Measurements from ENCODE around the gene TMEM163.
"Not testable (repeated sequence)": the region's sequence is repeated elsewhere in the genome, so short reads cannot be mapped to it uniquely, and the experiment has no call there.

The TMEM163 gene

DNA sequence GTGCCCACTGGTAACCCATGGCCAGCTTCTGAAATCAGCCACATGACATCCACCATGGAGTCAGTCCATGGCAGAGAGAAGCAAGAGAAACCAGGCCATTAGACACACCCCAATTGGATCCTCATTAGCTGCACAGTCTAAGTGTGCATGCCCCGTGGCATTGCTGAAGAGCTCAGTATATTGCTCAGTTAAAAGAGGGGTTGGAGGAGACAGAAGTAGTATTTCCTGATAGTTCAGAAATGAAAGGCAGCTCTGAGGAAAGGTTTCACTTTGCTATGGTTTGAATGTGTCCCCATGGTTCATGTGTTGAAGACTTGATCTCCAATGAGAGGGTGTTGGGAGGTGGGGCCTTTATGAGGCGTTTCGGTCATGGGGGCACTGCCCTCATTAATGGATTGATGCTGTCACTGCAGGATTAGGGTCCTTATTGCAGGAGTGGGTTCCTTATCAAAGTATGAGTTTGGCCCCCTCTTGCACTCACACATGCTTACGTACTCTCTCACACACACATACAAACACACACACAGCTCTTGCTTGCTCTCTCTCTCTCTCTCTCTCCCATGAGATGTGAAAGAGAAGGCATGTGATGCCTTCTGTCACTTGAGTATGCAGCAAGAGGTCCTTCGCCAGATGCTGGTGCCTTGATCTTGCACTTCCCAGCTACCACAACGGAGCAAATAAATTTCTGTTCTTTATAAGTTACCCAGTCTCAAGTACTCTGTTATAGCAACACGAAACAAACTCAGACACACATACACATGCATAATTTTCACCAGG, 58.0 kb downstream of the TMEM163 start:
- DNase-seq: no peak

DNA sequence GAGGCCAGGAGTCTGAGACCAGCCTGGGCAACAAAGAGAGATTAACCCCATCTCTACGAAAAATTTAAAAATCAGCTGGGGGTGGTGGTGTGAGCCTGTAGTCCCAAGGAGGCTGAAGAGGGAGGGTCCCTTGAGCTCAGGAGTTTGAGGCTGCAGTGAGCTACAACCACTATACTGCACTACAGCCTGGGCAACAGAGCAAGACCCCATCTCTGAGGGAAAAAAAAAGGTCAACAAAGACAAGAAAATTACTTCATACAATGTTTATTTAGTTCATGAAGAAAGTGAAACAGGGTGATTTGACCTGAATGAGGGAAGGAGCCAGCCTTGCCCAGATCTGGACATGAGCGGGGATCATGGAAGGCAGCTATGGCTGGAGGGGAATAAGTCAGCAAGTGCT, 59.1 kb downstream of the TMEM163 start:
- DNase-seq: no peak

DNA sequence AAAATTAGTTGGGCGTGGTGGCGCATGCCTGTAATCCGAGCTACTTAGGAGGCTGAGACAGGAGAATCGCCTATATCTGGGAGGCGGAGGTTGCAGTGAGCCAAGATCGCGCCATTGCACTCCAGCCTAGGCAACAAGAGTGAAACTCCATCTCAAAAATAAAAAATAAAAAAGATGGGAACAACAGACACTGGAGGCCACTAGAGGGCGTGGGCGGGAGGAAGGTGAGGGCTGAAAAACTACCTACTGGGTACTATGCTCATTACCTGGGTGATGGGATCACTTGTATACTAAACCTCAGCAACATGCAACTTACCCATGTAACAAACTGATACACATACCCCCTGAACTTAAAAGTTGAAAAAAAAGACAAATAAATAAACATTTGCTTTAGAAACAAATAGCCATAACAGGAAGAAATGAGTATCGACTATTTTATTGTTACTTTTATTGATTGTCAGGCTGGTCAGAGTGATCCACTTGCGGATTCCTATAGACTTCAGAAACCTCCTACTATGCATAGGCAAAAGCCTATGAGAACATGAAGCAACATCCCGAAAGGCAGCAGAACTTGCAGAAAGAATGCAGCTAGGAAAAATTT, 61.0 kb downstream of the TMEM163 start:
- no peak for DNase-seq

DNA sequence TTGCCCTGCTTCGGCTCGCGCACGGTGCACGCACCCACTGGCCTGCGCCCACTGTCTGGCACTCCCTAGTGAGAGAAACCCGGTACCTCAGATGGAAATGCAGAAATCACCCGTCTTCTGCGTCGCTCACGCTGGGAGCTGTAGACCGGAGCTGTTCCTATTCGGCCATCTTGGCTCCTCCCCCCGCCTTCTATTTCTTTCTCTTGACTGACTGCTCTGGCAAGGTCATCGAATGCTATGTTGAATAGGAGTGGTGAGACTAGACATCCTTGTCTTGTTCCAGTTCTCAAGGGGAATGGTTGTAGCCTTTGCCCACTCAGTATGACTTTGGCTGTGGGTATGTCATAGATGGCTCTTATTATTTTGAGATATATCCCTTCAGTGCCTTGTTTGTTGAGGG, 62.4 kb downstream of the TMEM163 start:
- DNase-seq: not testable (repeated sequence)

DNA sequence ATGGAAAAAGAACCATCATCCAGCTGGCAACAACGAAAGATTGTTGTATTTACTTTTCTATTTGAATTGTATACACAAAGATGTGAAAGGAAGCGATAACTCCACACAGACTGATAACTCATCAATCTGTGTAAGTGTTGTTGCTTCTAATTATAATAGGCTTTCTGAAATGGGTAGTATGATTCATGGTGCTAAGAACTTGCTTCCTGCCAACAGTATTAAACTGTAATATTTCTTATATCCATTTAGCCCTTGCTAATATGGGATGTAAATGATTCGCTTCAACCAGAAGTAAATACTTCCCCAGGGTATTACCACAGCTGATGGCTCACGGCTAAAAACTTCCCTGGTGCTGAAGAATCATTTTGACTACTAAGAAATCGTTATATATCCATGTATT, 70.2 kb downstream of the TMEM163 start:
- no peak for DNase-seq

DNA sequence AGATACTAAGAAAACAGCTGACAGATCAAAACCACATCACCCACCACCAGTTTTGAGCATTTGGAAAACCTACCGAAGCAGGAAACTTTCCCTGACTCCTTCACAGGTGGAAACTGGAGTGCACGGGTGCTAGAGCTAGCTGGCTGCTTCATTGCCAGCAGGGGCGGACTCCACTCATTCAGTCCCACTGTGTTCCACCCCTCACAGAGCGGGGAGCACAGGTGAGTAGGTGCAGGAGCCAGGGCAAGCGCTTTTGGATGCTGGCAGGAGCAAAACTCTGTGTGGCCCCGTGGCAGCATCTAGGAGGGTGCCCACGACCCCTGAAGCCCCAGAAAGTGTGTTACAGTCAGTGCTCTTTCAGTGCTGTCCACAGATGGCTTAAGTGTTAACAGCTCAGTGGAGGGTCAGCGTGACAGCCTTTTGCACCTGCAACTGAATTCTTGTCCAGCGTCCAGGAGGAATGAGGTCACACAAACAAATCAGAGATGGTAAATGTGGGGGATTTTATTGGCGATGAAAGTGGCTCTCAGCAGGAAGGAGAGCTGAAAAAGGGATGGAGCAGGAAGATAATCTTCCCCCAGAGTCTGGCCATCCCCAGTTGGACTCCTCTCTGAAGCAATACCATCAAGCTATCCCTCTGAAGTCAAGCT, 71.1 kb downstream of the TMEM163 start:
- no peak for DNase-seq

DNA sequence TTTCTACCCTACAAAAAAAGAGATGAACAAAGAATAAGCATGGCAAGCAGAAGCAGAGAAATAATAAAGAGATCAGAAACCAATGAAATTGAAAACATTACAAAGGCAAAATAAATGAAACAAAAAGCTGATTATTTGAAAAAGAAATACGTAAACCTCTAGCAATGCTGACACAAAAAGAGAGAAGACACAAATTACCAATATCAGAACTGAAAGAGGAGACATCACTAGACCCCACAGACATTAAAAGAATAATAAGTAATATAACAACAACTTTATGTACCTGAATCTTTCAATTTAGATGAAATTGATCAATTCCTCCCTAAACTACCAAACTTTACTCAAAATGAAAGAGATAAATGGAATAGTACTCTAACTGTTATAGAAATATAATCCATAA, 75.9 kb downstream of the TMEM163 start:
- no peak for DNase-seq

DNA sequence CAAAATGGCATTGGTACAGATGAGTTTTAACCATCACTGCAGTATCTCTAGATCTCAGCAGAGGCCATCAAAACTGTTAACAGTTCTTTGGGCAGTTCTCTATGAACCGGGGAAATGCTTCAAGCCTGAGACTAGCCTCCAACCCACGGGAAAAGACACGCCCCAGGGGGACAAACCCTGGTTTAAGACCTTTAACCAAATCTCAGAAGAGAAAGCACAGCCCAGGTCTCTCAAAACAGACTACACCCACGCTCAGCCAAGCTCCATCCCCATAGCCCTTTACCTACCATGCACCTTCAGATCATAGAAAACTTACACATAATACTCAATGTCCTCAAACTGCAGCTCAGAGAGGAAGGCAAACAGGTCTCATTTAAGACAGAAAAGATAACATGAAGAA, 78.3 kb downstream of the TMEM163 start:
- no peak for DNase-seq

DNA sequence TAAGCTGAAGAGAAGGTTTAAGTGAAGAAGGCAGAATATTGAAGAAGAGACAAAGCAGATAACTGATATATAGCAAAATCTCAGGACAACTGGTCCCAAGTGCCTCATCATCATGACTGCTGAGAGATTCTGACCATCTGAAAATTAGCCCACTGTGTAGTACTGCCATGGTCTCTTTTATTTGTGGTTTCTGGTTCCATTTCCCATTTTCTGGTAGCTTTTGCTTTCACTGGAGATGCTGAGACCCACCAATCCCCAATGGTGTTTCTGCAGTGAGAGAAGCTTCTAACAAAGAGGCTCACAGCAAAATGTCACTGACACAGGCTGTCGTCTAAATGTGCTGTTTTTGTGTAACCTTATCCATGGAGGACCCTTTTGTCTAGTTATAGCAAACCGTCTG, 79.5 kb downstream of the TMEM163 start:
- no peak for DNase-seq

DNA sequence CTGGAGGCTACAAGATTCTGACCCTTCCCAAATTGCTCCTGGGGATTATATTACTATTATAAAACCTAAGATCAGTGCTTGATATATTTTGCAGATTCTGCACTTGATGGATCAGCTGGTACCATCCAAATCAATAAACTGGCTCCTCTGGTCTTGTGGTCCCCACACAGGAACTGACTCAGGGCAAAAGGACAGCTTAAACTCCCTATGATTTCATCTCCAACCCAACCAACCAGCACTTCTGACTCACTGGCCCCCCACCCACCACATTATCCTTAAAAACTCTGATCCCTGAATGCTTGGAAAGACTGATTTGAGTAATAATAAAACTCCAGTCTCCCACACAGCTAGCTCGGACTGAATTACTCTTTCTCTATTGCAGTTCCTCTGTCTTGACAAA, 82.1 kb downstream of the TMEM163 start:
- DNase-seq: no peak

DNA sequence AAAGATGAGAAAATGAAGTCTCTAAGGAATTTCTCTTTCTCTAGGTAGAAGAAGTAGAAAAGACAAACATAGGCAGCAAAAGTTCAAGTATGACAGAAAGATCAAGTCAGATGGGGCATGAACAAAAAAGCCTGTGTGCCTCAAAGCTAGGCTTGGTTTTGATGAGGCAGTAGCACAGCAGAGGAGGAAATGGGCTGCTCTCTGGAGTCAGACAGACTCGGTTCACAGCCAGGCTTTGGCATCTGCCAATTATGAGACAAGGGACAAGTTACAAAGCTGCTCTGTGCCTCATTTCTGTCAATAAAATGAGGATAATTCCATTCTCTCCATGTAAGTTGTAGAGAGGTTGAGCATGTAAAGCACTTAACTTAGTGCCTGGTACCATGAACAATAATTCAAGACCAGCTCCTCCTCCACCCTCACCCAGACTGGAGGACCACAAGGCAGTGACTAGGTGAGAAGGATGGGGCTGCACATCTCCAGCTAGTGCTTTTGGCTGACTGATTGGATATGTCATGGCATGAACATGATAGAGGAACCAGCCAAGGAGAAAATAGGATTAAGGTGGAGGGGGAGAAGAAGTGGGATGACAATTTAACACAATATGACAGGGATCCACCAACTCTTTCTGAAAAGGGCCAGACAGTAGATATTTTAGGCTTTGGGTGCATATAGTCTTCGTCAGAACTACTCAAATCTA, 84.6 kb downstream of the TMEM163 start:
- no peak for DNase-seq

DNA sequence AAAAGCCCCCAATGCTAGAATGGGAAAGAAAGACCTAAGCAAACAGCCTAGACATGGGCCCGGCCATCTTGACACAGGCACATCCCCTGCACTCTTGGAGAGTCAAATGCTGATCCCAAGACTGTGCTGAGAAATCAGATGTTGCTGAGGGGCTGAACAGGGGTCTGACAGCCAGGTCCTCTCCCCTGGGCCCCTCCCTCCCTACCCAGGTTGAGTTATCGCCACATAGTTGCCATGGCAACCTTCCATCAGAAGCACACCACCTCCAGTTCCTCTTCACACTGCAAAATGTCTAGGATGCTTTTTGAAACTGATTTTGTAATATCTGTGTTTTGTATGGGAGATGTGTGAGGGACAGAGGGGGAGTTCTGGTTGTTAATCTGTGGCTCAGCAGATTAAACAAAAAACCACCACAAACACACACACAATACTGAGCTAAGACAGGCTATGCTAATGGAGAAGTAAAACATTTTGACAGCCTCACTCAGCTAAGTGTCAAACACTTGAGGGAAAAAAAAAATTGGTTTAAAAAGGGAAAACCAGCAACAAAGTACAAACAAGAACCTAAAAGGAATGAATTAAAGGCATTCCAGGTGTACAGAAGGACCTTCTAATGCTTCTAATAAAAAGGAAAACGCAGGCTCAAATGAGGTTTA, 88.2 kb downstream of the TMEM163 start:
- DNase-seq: no peak

DNA sequence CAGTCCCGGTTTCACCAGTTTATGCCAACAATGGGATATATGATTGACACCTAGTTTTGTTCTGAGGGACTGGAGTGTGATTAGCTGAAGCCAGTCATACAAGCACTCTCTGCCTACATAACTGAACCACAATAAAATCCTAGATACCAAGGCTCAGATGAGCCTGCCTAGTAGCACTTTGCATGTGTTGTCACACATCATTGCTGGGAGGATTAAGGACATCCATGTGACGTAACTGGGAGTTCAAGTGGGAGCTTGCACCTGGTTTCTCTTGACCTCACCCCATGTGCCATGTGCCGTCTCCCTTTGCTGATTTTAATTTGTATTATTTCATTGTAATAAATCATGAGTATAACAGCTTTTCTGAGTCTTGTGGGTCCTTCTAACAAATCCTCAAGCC, 90.3 kb downstream of the TMEM163 start:
- DNase-seq: no peak

DNA sequence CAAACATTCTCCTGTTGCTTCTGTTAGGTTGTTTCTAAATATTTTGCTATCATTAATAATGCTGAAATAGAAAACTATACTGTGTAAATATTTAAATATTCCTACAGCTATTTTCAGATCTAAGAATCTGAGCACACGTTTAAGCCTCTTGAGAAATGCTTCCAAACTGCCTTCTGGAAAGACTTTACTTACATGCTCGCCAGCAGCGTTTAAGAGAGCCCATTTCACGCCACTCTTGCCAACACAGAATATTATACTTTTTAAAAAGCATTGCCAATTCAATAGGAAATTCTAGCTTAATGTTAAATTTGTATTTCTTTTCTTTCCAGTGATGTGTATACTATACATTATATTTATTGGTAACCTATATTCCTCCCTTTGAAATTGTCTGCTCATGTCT, 92.0 kb downstream of the TMEM163 start:
- no peak for DNase-seq

DNA sequence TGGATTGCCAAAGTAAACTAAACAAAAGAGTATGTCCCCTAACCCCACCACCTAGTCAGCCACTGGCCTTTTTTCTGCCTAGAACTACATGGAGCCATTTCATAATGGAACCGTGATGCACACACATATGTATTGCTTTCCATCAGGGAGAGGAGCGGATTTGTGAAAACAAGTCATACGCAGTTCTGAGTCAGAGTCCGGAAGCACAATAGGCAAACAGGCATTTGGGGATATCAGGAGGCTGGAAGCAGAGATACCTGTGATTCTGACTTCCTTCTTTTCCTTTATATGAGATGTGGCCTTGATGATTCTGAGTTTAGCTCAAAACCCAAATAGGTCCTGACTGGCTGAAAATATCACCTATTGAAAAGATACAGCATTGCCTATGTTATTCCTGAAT, 93.5 kb downstream of the TMEM163 start:
- DNase-seq: no peak

DNA sequence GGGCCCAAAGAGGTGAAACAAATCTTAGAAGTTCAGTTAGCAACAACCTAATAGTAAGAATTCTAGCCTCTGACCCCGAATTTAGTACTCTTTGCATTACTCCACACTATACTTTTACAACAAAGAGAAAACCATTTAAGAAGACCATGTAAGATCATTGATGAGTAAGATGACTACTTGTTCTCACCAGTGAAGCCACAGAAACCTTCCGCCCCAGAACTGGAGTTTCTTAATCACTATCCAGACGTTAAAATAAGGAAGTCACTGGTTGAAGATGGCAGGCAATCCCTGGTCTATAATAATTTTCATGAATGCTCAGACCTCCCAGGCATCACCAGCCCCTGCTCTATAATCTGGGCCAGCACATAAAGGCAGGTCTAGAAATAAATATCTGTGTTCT, 95.0 kb downstream of the TMEM163 start:
- DNase-seq: no peak

DNA sequence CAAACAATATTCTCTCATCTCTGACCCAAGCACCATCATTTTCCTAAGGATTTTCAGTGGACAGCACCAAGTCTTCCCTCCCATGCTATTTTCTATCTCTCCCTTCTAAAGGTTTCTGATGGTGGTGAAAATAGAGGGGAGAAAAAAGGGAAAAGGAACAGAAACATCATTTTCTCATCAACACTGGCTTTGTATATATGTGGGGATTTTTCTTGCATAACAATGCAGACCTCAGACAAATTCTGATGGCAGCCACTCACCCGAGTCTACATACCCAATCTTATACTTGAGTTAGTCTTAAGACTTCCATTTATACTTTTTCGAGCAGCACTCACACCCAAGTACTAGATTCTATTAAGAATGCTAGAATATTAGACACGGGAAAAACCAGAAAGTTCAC, 95.8 kb downstream of the TMEM163 start:
- DNase-seq: no peak

DNA sequence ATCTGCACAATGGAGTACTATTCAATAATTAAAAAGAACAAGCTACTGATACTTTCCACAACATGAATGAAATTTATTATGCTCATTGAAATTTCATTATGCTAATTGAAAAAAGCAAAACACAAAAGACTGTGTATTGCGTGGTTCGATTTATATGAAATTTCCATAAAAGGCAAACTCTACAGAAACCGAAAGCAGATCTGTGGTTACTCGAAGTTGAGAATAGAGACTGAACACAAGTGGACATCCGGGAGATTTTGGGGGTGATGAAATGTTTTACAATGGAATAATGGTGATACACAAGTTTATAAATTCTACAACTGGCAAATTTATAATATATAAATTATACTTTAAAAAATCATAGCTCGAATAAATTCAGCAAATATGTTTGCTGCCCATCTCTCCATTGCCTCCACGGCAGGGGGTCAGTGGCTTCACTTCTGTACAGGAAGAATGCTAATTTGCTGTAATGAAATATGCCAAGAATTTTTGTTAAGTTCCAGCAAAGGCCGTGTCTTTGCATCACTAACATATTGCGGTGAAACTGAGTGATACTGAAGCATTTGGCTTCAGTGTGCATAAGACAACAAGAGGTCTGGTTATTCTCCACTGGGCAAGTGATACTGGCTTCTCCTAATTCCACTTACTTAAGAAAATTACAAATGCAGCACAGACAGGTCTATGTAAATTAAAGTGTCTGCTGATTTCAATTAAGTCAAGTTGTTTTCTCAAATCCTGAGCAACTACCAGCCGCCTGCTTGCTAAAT, 96.7 kb downstream of the TMEM163 start:
- DNase-seq: no peak

DNA sequence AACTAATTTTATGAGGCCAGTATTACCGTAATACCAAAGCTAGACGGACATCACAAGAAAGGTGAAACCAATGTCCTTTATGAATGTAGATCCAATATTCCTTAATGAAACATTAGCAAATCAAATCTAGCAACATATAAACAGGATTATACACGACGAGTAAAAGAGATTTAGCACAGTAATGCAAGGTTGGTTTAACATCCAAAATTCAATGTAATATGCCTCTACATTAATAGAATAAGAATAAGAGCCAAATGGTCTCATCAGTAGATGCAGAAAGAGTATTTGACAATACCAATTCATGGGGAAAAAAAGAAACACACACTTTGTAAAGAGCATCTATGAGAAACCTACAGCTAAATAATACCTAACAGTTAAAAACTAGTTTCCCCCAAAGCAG, 99.5 kb downstream of the TMEM163 start:
- no peak for DNase-seq

DNA sequence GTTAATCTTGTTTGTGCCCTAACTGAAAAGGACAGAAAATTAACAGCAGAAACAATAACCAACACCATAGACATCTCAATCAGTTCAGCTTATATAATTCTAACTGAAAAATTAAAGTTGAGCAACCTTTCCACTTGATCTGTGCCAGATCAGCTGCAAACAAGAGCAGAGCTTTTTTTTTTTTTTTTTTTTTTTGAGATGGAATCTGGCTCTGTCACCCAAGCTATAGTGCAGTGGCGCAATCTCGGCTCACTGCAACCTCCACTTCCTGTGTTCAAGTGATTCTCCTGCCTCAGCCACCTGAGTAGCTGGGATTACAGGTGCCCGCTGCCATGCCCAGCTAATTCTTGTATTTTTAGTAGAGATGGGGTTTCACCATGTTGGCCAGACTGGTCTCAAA, 103.3 kb downstream of the TMEM163 start:
- not testable (repeated sequence) for DNase-seq

DNA sequence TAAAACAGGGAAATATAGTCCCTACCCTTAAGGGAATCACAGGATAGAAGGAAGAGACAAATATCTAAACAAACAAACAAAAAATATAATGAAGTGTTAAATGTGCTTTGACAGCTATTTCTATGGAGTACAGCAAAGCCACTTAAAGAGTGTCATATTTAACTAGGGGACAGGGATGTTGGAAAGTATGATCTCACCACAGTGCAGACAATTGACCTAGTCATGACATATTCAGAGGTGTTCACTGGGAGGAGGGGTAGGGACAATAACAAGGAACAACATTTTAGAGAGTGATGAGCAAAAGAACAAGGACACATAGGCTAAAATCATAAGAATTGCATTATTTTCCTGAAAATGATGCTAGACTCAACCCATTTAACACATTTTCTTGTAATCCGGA, 107.5 kb downstream of the TMEM163 start:
- no peak for DNase-seq

DNA sequence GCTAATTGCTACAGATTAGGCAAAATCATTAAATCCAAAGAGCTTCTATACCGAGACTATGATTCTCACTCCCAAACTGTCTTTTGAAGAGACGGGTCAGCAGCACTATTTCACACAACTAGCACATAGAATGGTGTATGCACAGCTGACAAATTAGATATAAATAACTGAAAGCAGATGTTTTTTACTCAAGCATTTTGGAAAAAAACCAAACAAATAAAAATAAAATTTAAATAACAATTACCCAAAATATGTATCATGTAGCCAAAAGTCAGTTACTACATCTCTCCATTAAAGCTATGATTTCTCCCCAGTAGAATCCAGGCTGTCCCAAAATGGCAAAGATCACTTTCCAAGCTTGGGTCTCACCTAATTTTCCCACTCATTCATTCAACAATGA, 107.9 kb downstream of the TMEM163 start:
- DNase-seq: no peak
